C4-2B (cell line): ENCODE results near the gene GRK2.

Experiments
- H3K27ac ChIP-seq: fragments of 450-650 bp; 2 replicates; pipeline ENCODE4 v1.5.1; 2017
- CTCF ChIP-seq: fragments of 450-650 bp; conservative IDR thresholded peaks from 2 replicates; pipeline ENCODE4 v1.5.1; 2017; ENCODE audit warnings: mild to moderate bottlenecking
- ZFX ChIP-seq: fragments of 450-650 bp; IDR thresholded peaks from 2 replicates; pipeline ENCODE4 v1.6.1; 2017

GRK2 gene

GRCh38 chr11:67278939-67279588 lies 12.8 kb downstream of the GRK2 start:
- H3K27ac ChIP-seq = no peak overlapping the region
- TF ChIP-seq ZFX (no peak), CTCF (no peak)

GRCh38 chr11:67279589-67280340 lies 13.5 kb downstream of the GRK2 start:
- H3K27ac ChIP-seq = no peak overlapping the region
- no peak for TF ChIP-seq CTCF

- no peak overlapping the region for H3K27ac ChIP-seq
- TF ChIP-seq CTCF (no peak), ZFX (no peak)
Observed at GRCh38 chr11:67280341-67280787, 14.1 kb downstream of the GRK2 start.

GRCh38 chr11:67280788-67281551 lies 14.7 kb downstream of the GRK2 start:
- H3K27ac ChIP-seq = no peak overlapping the region
- TF ChIP-seq CTCF (no peak), ZFX (no peak)

- no peak overlapping the region for H3K27ac ChIP-seq
- TF ChIP-seq ZFX = no peak
- TF ChIP-seq CTCF = no peak
Observed at GRCh38 chr11:67281552-67282150, 15.4 kb downstream of the GRK2 start.

GRCh38 chr11:67282155-67282875 lies 16.0 kb downstream of the GRK2 start:
- TF ChIP-seq ZFX (no peak), CTCF (no peak)
- no peak overlapping the region for H3K27ac ChIP-seq
